WTC11 (cell line): Measurements from ENCODE around the gene NEDD4. TPM values are rescaled to one million over a fixed set of nuclear protein-coding genes. Genes with fewer than 3 reads are reported as not detected.

ENCODE experiments used
- ATAC-seq: fragments of 200-7000 bp; cut with Tn5 transposase; 2 replicates; pipeline ENCODE4 v1.10.0; 2021; ENCODE audit warnings: mild to moderate bottlenecking, moderate library complexity
- CTCF ChIA-PET: fragments of 300-600 bp; sonication (Branson Sonifier 250); formaldehyde crosslinking; loops from one replicate; lab custom pipeline; 2021; ENCODE audit warnings: antibody characterized with exemption; lab: Charles Lee
- POLR2A ChIA-PET: fragments of 350-600 bp; sonication (Branson Sonifier 250); formaldehyde crosslinking; loops from one replicate; lab custom pipeline; 2021; ENCODE audit warnings: antibody characterized with exemption; lab: Charles Lee
- DNase-seq: peaks from one replicate; pipeline ENCODE4 v3.0.0; 2021; ENCODE audit warnings: low spot score
- H3K27ac Mint-ChIP-seq: 2 replicates; pipeline ENCODE4 v1.8.0; 2021; ENCODE audit warnings: mixed read lengths
- H3K27me3 Mint-ChIP-seq: 2 replicates; pipeline ENCODE4 v1.8.0; 2021; ENCODE audit warnings: low read depth, mild to moderate bottlenecking, moderate library complexity, mixed read lengths
- H3K36me3 Mint-ChIP-seq: 2 replicates; pipeline ENCODE4 v1.8.0; 2021; ENCODE audit warnings: mixed read lengths
- H3K4me1 Mint-ChIP-seq: 2 replicates; pipeline ENCODE4 v1.8.0; 2022; ENCODE audit warnings: mixed read lengths
- H3K4me3 Mint-ChIP-seq: 2 replicates; pipeline ENCODE4 v1.8.0; 2021; ENCODE audit warnings: mild to moderate bottlenecking, moderate library complexity, mixed read lengths
- H3K9me3 Mint-ChIP-seq: 2 replicates; pipeline ENCODE4 v1.8.0; 2021; ENCODE audit warnings: mixed read lengths
- ATF1 ChIP-seq: sonication (generic); formaldehyde crosslinking; IDR thresholded peaks from 2 replicates; pipeline ENCODE4 v1.8.1; 2023; ENCODE audit warnings: mild to moderate bottlenecking, moderate library complexity, missing genetic modification reagents
- ETV6 ChIP-seq: sonication (generic); formaldehyde crosslinking; IDR thresholded peaks from 2 replicates; pipeline ENCODE4 v1.8.1; 2022; ENCODE audit warnings: mild to moderate bottlenecking, missing genetic modification reagents
- FOXK1 ChIP-seq: sonication (generic); formaldehyde crosslinking; IDR thresholded peaks from 2 replicates; pipeline ENCODE4 v1.8.0; 2022; ENCODE audit warnings: mild to moderate bottlenecking, moderate library complexity, missing genetic modification reagents
- FOXP1 ChIP-seq: sonication (generic); formaldehyde crosslinking; IDR thresholded peaks from 2 replicates; pipeline ENCODE4 v1.8.0; 2022; ENCODE audit warnings: missing genetic modification reagents, mild to moderate bottlenecking, moderate library complexity, borderline replicate concordance
- GTF2I ChIP-seq: fragments of 250-450 bp; sonication (Bioruptor Pico); conservative IDR thresholded peaks from 2 replicates; pipeline ENCODE4 v1.4.0; 2021; ENCODE audit warnings: mild to moderate bottlenecking
- HMGA2 ChIP-seq: fragments of 250-450 bp; sonication (Bioruptor Pico); IDR thresholded peaks from 2 replicates; pipeline ENCODE4 v1.4.0; 2021; ENCODE audit warnings: mild to moderate bottlenecking, moderate library complexity
- KAT7 ChIP-seq: sonication (generic); formaldehyde crosslinking; IDR thresholded peaks from 2 replicates; pipeline ENCODE4 v1.8.1; 2023; ENCODE audit warnings: missing genetic modification reagents, mild to moderate bottlenecking, borderline replicate concordance
- NFE2L1 ChIP-seq: sonication (generic); formaldehyde crosslinking; IDR thresholded peaks from 2 replicates; pipeline ENCODE4 v1.8.1; 2023; ENCODE audit warnings: missing genetic modification reagents
- NR1H2 ChIP-seq: sonication (generic); formaldehyde crosslinking; IDR thresholded peaks from 2 replicates; pipeline ENCODE4 v1.9.0; 2021; ENCODE audit warnings: mild to moderate bottlenecking, moderate library complexity, missing genetic modification reagents
- NR3C1 ChIP-seq: sonication (generic); formaldehyde crosslinking; conservative IDR thresholded peaks from 2 replicates; pipeline ENCODE4 v1.8.1; 2023; ENCODE audit warnings: low read depth, mild to moderate bottlenecking, missing genetic modification reagents
- SMAD3 ChIP-seq: sonication (generic); formaldehyde crosslinking; IDR thresholded peaks from 2 replicates; pipeline ENCODE4 v1.8.0; 2022; ENCODE audit warnings: missing genetic modification reagents, mild to moderate bottlenecking, borderline replicate concordance
- TP53 ChIP-seq: sonication (generic); formaldehyde crosslinking; IDR thresholded peaks from 2 replicates; pipeline ENCODE4 v1.8.1; 2023; ENCODE audit warnings: mild to moderate bottlenecking, missing genetic modification reagents
- USF1 ChIP-seq: sonication (generic); formaldehyde crosslinking; IDR thresholded peaks from 2 replicates; pipeline ENCODE4 v1.8.0; 2022; ENCODE audit warnings: mild to moderate bottlenecking, missing genetic modification reagents
- USF2 ChIP-seq: sonication (generic); formaldehyde crosslinking; IDR thresholded peaks from 2 replicates; pipeline ENCODE4 v1.8.1; 2023; ENCODE audit warnings: mild to moderate bottlenecking, missing genetic modification reagents, moderate library complexity
- ZNF232 ChIP-seq: sonication (generic); formaldehyde crosslinking; IDR thresholded peaks from 2 replicates; pipeline ENCODE4 v1.8.0; 2022; ENCODE audit warnings: mild to moderate bottlenecking, missing genetic modification reagents
- ZNF416 ChIP-seq: fragments of 250-450 bp; sonication (Bioruptor Pico); IDR thresholded peaks from 2 replicates; pipeline ENCODE4 v1.9.0; 2021; ENCODE audit warnings: mild to moderate bottlenecking, inconsistent platforms
- ZNF512 ChIP-seq: sonication (generic); formaldehyde crosslinking; IDR thresholded peaks from 2 replicates; pipeline ENCODE4 v1.8.1; 2022; ENCODE audit warnings: missing genetic modification reagents, borderline replicate concordance
- total RNA-seq: library from RNA; stranded (reverse); gene quantifications from 3 replicates; pipeline ENCODE4 v1.2.3, GENCODE V29; 2021
- TF ChIP-seq, protein P1 (sequence below): fragments of 200-600 bp; IDR thresholded peaks from 2 replicates; pipeline ENCODE4 v1.8.0; 2022; ENCODE audit warnings: antibody characterized with exemption
- TF ChIP-seq, protein P2 (sequence below): fragments of 250-450 bp; sonication (Bioruptor Pico); IDR thresholded peaks from 2 replicates; pipeline ENCODE4 v1.9.0; 2021; ENCODE audit warnings: moderate library complexity, mild to moderate bottlenecking, inconsistent platforms, borderline replicate concordance
- TF ChIP-seq, protein P3 (sequence below): sonication (generic); formaldehyde crosslinking; IDR thresholded peaks from 2 replicates; pipeline ENCODE4 v1.8.0; 2022; ENCODE audit warnings: mild to moderate bottlenecking, missing genetic modification reagents
- TF ChIP-seq, protein P4 (sequence below): fragments of 250-450 bp; sonication (Bioruptor Pico); IDR thresholded peaks from 2 replicates; pipeline ENCODE4 v1.8.0; 2021; ENCODE audit warnings: mild to moderate bottlenecking

The NEDD4 gene
- total RNA-seq, 1 experiment from 2014 or later = 4.5 TPM

DNA sequence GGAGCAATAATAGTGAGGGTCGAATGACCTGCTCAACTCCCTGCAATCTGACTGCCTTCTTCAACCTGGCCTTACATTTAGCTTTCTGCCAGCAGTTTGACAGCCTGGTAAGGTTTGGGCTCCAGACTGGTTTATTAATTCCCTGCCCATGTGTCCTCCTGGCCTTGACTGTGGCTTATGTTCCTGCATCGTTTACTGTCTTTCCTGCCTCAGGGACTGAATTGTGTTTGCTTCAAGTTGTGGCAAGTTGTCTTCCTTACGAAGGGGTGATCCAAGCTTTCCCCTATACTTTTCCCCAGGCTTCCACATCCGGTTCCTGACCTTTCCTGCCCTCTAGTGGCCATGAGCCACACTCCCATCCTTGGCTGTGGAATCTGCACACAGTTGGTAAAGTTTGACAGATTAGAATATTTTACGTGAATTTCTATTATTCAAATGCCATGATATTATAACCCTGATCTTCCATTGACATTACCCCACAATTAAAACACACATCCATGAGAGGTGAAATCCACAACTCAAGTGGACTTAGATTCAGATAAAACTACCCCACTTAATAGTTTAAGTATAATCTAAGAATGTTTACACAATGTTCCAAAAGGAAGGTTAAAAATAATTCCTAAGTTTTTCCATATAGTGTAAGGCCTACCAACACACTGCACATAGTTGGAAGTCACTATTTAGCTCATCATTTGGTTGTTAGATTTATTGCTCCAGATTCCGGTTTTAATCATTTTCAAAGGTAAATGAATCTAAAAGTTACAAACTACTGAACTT is 95.7 kb downstream of the NEDD4 start:
- H3K4me1 Mint-ChIP-seq = peaks cover 8% of the 10 kb centered on the region
- peak; percentile 95 for ATAC-seq
- no peaks in the 10 kb centered on the region for H3K27me3 Mint-ChIP-seq
- H3K36me3 Mint-ChIP-seq = no peaks in the 10 kb centered on the region
- DNase-seq = peak; percentile 67
- H3K4me3 Mint-ChIP-seq = no peak overlapping the region
- H3K27ac Mint-ChIP-seq = no peak overlapping the region
- CTCF ChIA-PET = interaction anchor here (0.6 to 2.2 kb wide), 25 partner anchors 10 to 458 kb away, joined by 3 to 19 read pairs (median 4); partner anchors contain the start of gene NEDD4
- no peaks in the 10 kb centered on the region for H3K9me3 Mint-ChIP-seq
- POLR2A ChIA-PET = interaction anchor here (0.5 kb wide), 1 partner anchor 14 kb away, joined by 3 read pairs; no protein-coding TSS in a partner anchor
- TF ChIP-seq NFE2L1 (no peak), NR3C1 (CRISPR knock-in tag) (no peak)
- TF ChIP-seq, protein P1, sequence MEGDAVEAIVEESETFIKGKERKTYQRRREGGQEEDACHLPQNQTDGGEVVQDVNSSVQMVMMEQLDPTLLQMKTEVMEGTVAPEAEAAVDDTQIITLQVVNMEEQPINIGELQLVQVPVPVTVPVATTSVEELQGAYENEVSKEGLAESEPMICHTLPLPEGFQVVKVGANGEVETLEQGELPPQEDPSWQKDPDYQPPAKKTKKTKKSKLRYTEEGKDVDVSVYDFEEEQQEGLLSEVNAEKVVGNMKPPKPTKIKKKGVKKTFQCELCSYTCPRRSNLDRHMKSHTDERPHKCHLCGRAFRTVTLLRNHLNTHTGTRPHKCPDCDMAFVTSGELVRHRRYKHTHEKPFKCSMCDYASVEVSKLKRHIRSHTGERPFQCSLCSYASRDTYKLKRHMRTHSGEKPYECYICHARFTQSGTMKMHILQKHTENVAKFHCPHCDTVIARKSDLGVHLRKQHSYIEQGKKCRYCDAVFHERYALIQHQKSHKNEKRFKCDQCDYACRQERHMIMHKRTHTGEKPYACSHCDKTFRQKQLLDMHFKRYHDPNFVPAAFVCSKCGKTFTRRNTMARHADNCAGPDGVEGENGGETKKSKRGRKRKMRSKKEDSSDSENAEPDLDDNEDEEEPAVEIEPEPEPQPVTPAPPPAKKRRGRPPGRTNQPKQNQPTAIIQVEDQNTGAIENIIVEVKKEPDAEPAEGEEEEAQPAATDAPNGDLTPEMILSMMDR = peak; percentile 62
- TF ChIP-seq, protein P2, sequence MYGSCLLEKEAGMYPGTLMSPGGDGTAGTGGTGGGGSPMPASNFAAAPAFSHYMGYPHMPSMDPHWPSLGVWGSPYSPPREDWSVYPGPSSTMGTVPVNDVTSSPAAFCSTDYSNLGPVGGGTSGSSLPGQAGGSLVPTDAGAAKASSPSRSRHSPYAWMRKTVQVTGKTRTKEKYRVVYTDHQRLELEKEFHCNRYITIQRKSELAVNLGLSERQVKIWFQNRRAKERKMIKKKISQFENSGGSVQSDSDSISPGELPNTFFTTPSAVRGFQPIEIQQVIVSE (CRISPR knock-in tag) = no peak

DNA sequence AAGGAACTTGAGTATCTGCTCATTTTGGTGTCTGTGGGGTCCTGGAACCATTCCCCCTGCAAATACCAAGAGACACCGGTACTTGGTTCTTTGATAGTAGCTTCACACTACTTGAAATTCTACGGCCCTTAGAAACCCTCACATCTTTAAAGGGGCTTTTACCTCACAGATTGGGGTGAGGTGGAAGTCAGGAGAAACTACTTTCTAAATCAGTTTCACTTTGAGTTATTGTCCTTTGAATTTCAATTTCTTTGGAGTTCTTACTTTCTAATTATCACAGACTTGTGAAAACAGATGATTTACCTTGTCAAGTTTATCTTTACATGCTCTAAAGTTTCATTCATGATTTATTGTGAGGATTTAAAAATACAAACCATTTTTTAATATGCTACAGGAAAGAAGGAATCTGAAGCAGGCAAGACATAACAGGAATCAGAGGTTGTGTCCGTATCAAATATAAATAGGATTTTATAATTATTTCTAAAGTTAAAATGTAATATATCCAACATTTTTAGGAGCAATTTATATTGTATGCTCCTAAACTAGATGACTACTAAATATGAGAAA is 98.9 kb downstream of the NEDD4 start:
- DNase-seq (no peak), ATAC-seq (no peak)
- H3K4me3 Mint-ChIP-seq = no peak overlapping the region
- peaks cover 9% of the 10 kb centered on the region for H3K4me1 Mint-ChIP-seq
- TF ChIP-seq NR3C1 (CRISPR knock-in tag) (no peak), ZNF416 (CRISPR knock-in tag) (no peak), ETV6 (CRISPR knock-in tag) (no peak), TP53 (no peak), GTF2I (CRISPR knock-in tag) (no peak)
- H3K27me3 Mint-ChIP-seq = no peaks in the 10 kb centered on the region
- peak overlapping the region; percentile 60; the same call in 1 of the 2 replicates for H3K27ac Mint-ChIP-seq
- H3K36me3 Mint-ChIP-seq = no peaks in the 10 kb centered on the region
- CTCF ChIA-PET = no interaction called here
- no peaks in the 10 kb centered on the region for H3K9me3 Mint-ChIP-seq
- POLR2A ChIA-PET = no interaction called here

DNA sequence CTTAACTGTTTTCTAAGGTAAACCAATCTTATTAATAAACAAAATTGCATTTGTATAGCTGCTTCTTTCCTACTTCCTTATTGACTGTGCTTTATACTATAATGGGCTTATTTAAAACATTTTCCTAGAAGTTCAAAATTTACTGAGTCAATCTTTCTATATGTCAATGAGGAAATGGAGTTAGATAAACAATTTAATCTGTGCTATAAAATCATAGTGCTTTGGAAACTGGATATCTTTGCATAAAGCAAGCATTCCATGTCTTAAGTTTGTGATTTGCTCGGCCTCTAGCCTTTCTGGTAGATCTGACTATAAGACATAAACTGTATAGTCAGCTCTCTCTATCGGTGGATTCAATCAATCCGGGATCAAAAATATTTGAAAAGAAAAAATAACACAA is 99.6 kb downstream of the NEDD4 start:
- Mint-ChIP-seq H3K27ac (no peak overlapping the region), H3K36me3 (no peaks in the 10 kb centered on the region), H3K9me3 (no peaks in the 10 kb centered on the region), H3K27me3 (no peaks in the 10 kb centered on the region), H3K4me3 (no peak overlapping the region), H3K4me1 (peaks cover 9% of the 10 kb centered on the region)
- ChIA-PET CTCF (no interaction called here), POLR2A (no interaction called here)
- DNase-seq (no peak), ATAC-seq (no peak)
- TF ChIP-seq SMAD3 (CRISPR knock-in tag) = no peak
- TF ChIP-seq, protein P3, sequence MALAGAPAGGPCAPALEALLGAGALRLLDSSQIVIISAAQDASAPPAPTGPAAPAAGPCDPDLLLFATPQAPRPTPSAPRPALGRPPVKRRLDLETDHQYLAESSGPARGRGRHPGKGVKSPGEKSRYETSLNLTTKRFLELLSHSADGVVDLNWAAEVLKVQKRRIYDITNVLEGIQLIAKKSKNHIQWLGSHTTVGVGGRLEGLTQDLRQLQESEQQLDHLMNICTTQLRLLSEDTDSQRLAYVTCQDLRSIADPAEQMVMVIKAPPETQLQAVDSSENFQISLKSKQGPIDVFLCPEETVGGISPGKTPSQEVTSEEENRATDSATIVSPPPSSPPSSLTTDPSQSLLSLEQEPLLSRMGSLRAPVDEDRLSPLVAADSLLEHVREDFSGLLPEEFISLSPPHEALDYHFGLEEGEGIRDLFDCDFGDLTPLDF (CRISPR knock-in tag) = no peak
- TF ChIP-seq USF2 (CRISPR knock-in tag) = no peak
- no peak for TF ChIP-seq ZNF232 (CRISPR knock-in tag)
- no peak for TF ChIP-seq USF1 (CRISPR knock-in tag)
- no peak for TF ChIP-seq ATF1 (CRISPR knock-in tag)
- no peak for TF ChIP-seq KAT7 (CRISPR knock-in tag)
- no peak for TF ChIP-seq NR1H2 (CRISPR knock-in tag)
- no peak for TF ChIP-seq HMGA2 (CRISPR knock-in tag)
- TF ChIP-seq, protein P4, sequence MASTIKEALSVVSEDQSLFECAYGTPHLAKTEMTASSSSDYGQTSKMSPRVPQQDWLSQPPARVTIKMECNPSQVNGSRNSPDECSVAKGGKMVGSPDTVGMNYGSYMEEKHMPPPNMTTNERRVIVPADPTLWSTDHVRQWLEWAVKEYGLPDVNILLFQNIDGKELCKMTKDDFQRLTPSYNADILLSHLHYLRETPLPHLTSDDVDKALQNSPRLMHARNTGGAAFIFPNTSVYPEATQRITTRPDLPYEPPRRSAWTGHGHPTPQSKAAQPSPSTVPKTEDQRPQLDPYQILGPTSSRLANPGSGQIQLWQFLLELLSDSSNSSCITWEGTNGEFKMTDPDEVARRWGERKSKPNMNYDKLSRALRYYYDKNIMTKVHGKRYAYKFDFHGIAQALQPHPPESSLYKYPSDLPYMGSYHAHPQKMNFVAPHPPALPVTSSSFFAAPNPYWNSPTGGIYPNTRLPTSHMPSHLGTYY (CRISPR knock-in tag) = no peak
- no peak for TF ChIP-seq FOXP1 (CRISPR knock-in tag)
- no peak for TF ChIP-seq FOXK1 (CRISPR knock-in tag)
- TF ChIP-seq ZNF512 (CRISPR knock-in tag) = no peak
